ENCODE measurements around the gene SRBD1. TPM values are rescaled to one million over a fixed set of nuclear protein-coding genes. Genes with fewer than 3 reads are reported as not detected.

SRBD1 gene
- polyA plus RNA-seq, 1 experiment = 2.7 TPM

GRCh38 chr2:45477546-45477945 is 133.5 kb downstream of the SRBD1 start:
- TF ChIP-seq CTCF (IDR thresholded peaks at IDR 0.05; ENCODE audit: insufficient read depth, low read depth, low read length) = no peak
- ChIA-PET POLR2A (no interaction called here), CTCF (no interaction called here)
- Histone ChIP-seq H3K27me3 (ENCODE audit: control insufficient read depth, insufficient read depth, low read length) (no peaks in the 10 kb centered on the region), H3K36me3 (ENCODE audit: control insufficient read depth, insufficient read depth, low read length) (no peaks in the 10 kb centered on the region), H3K4me3 (ENCODE audit: low read depth, low read length) (no peak overlapping the region)
- no peak for DNase-seq (ENCODE audit: low read depth)

GRCh38 chr2:45470531-45470930 is 140.5 kb downstream of the SRBD1 start:
- DNase-seq (ENCODE audit: low read depth) = no peak
- POLR2A ChIA-PET = no interaction called here
- no peaks in the 10 kb centered on the region for H3K27me3 ChIP-seq (ENCODE audit: control insufficient read depth, insufficient read depth, low read length)

GRCh38 chr2:45469314-45470099 is 141.6 kb downstream of the SRBD1 start:
- ChIA-PET CTCF (no interaction called here), POLR2A (no interaction called here)
- Histone ChIP-seq H3K36me3 (ENCODE audit: control insufficient read depth, insufficient read depth, low read length) (no peaks in the 10 kb centered on the region), H3K4me3 (ENCODE audit: low read depth, low read length) (no peak overlapping the region), H3K27me3 (ENCODE audit: control insufficient read depth, insufficient read depth, low read length) (no peaks in the 10 kb centered on the region)
- TF ChIP-seq CTCF (IDR thresholded peaks at IDR 0.05; ENCODE audit: insufficient read depth, low read depth, low read length) = no peak
- DNase-seq (ENCODE audit: low read depth) = no peak

More at GRCh38 chr2:45470531-45470930, 140.5 kb downstream of the SRBD1 start:
- CTCF ChIA-PET = no interaction called here
- Histone ChIP-seq H3K4me3 (ENCODE audit: low read depth, low read length) (no peak overlapping the region), H3K36me3 (ENCODE audit: control insufficient read depth, insufficient read depth, low read length) (no peaks in the 10 kb centered on the region)
- TF ChIP-seq CTCF (IDR thresholded peaks at IDR 0.05; ENCODE audit: insufficient read depth, low read depth, low read length) = no peak

DNA sequence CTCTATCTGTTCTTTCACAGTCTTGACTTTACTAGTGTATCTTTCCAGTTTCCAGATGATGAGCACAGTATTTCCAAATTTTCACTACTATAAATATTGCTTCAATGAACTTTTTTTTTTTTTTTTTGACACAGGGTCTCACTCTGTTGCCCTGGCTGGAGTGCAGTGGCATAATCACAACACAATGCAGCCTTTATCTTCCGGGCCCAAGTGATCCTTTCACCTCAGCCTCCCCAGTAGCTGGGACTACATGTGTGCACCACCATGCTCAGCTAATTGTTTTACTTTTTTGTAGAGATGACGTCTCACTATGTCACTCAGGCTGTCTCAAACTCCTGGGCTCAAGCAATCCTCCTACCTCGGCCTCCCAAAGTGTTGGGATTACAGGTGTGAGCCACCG is 142.8 kb downstream of the SRBD1 start:
- H3K27me3 ChIP-seq (ENCODE audit: control insufficient read depth, insufficient read depth, low read length) = no peaks in the 10 kb centered on the region
- ChIA-PET CTCF (interaction anchor here (0.7 to 1.2 kb wide), 2 partner anchors 17 to 24 kb away, joined by 3 read pairs; no protein-coding TSS in a partner anchor), POLR2A (no interaction called here)

GRCh38 chr2:45466053-45466452 is 145.0 kb downstream of the SRBD1 start:
- ChIA-PET POLR2A (no interaction called here), CTCF (no interaction called here)
- DNase-seq (ENCODE audit: low read depth) = no peak
- no peak for TF ChIP-seq CTCF (IDR thresholded peaks at IDR 0.05; ENCODE audit: insufficient read depth, low read depth, low read length)
- no peak overlapping the region for H3K4me3 ChIP-seq (ENCODE audit: low read depth, low read length)
- no peaks in the 10 kb centered on the region for H3K36me3 ChIP-seq (ENCODE audit: control insufficient read depth, insufficient read depth, low read length)
- H3K27me3 ChIP-seq (ENCODE audit: control insufficient read depth, insufficient read depth, low read length) = no peaks in the 10 kb centered on the region

More for the DNA sequence above, 142.8 kb downstream of the SRBD1 start:
- DNase-seq (ENCODE audit: low read depth) = no peak
- Histone ChIP-seq H3K36me3 (ENCODE audit: control insufficient read depth, insufficient read depth, low read length) (no peaks in the 10 kb centered on the region), H3K4me3 (ENCODE audit: low read depth, low read length) (no peak overlapping the region)
- no peak for TF ChIP-seq CTCF (IDR thresholded peaks at IDR 0.05; ENCODE audit: insufficient read depth, low read depth, low read length)

All from BJ (cell line).